HL-60 (cell line): Measurements from ENCODE around the gene ZFAND4.
A peak's percentile ranks its signal among the peaks of the same experiment; 100 is the strongest.

Source experiments
- DNase-seq, 2 experiments: peaks; one replicate each; pipeline ENCODE4 v3.0.0-alpha.2; 2010 to 2020; ENCODE audit warnings: low read depth in 1 of 2, low spot score in 1 of 2
- H3K27ac ChIP-seq: fragments of 250-450 bp; sonication (Bioruptor Pico); replicated peaks from 2 replicates; pipeline ENCODE4 v1.5.1; 2020; ENCODE audit warnings: mild to moderate bottlenecking, moderate library complexity
- H3K27me3 ChIP-seq: fragments of 250-450 bp; sonication (Bioruptor Pico); 2 replicates; pipeline ENCODE4 v1.5.1; 2021; ENCODE audit warnings: mild to moderate bottlenecking, moderate library complexity; ENCODE audit not compliant: insufficient read depth, poor library complexity, severe bottlenecking
- H3K4me3 ChIP-seq: replicated peaks from 2 replicates; pipeline ENCODE4 v1.5.1; 2011; ENCODE audit warnings: mild to moderate bottlenecking, control low read depth, low read length; ENCODE audit not compliant: insufficient read depth
- CTCF ChIP-seq: IDR thresholded peaks from one replicate; pipeline ENCODE4 v1.5.1; 2011; ENCODE audit warnings: low read length, control low read depth, inconsistent platforms; ENCODE audit not compliant: insufficient read depth
- GABPA ChIP-seq: IDR thresholded peaks from 2 replicates; pipeline ENCODE4 v1.6.1; 2012; ENCODE audit warnings: low read depth
- POLR2AphosphoS5 ChIP-seq: IDR thresholded peaks from 2 replicates; pipeline ENCODE4 v1.6.1; 2012; ENCODE audit warnings: low read depth
- REST ChIP-seq: IDR thresholded peaks from 2 replicates; pipeline ENCODE4 v1.6.1; 2012; ENCODE audit warnings: low read depth; ENCODE audit not compliant: insufficient replicate concordance
- SPI1 ChIP-seq: IDR thresholded peaks from 2 replicates; pipeline ENCODE4 v1.6.1; 2012; ENCODE audit warnings: low read depth, mild to moderate bottlenecking, borderline replicate concordance

Gene ZFAND4

GRCh38 chr10:45593938-45594275, 78.7 kb downstream of the ZFAND4 start:
- TF ChIP-seq SPI1 (no peak), REST (no peak), POLR2AphosphoS5 (no peak), CTCF (no peak), GABPA (no peak)
- peak overlapping the region; percentile 73 for H3K4me3 ChIP-seq
- H3K27ac ChIP-seq = no peak overlapping the region
- no peaks in the 10 kb centered on the region for H3K27me3 ChIP-seq
- DNase-seq = no peak

GRCh38 chr10:45592926-45593325, 79.6 kb downstream of the ZFAND4 start:
- Histone ChIP-seq H3K27ac (no peak overlapping the region), H3K4me3 (no peak overlapping the region), H3K27me3 (no peaks in the 10 kb centered on the region)
- TF ChIP-seq CTCF (no peak), SPI1 (peak; percentile 77), POLR2AphosphoS5 (no peak)
- DNase-seq = peak in 1 of 2 experiments; percentile 12

- Histone ChIP-seq H3K27ac (no peak overlapping the region), H3K4me3 (no peak overlapping the region), H3K27me3 (no peaks in the 10 kb centered on the region)
- TF ChIP-seq POLR2AphosphoS5 = no peak
- no peak for TF ChIP-seq GABPA
- no peak for TF ChIP-seq REST
- TF ChIP-seq SPI1 = no peak
- no peak for TF ChIP-seq CTCF
- no peak for DNase-seq
Measured at GRCh38 chr10:45592432-45592831, 80.1 kb downstream of the ZFAND4 start.

- DNase-seq = no peak
- Histone ChIP-seq H3K4me3 (no peak overlapping the region), H3K27me3 (no peaks in the 10 kb centered on the region), H3K27ac (no peak overlapping the region)
- no peak for TF ChIP-seq REST
- no peak for TF ChIP-seq POLR2AphosphoS5
- no peak for TF ChIP-seq SPI1
- no peak for TF ChIP-seq GABPA
- no peak for TF ChIP-seq CTCF
Measured at GRCh38 chr10:45591280-45591679, 81.3 kb downstream of the ZFAND4 start.
